Ishikawa (cell line): ENCODE results near the gene PRR15L.

Source experiments
- CEBPB ChIP-seq: IDR thresholded peaks from 2 replicates; pipeline ENCODE4 v1.6.1; 2012
- CREB1 ChIP-seq: IDR thresholded peaks from 2 replicates; pipeline ENCODE4 v1.6.1; 2012; ENCODE audit warnings: low read depth
- EGR1 ChIP-seq: IDR thresholded peaks from 2 replicates; pipeline ENCODE4 v1.6.1; 2012
- EP300 ChIP-seq: IDR thresholded peaks from 2 replicates; pipeline ENCODE4 v1.6.1; 2012; ENCODE audit warnings: borderline replicate concordance
- FOXM1 ChIP-seq: IDR thresholded peaks from 2 replicates; pipeline ENCODE4 v1.6.1; 2012; ENCODE audit warnings: low read depth, borderline replicate concordance
- MAX ChIP-seq: IDR thresholded peaks from 2 replicates; pipeline ENCODE4 v1.6.1; 2012
- NFIC ChIP-seq: IDR thresholded peaks from 2 replicates; pipeline ENCODE4 v1.6.1; 2012
- RAD21 ChIP-seq: IDR thresholded peaks from 2 replicates; pipeline ENCODE4 v1.6.1; 2012; ENCODE audit warnings: low read depth
- REST ChIP-seq: IDR thresholded peaks from 2 replicates; pipeline ENCODE4 v1.6.1; 2012; ENCODE audit warnings: low read depth, mild to moderate bottlenecking
- TAF1 ChIP-seq: IDR thresholded peaks from 2 replicates; pipeline ENCODE4 v1.6.1; 2012; ENCODE audit warnings: low read depth, mild to moderate bottlenecking
- TCF12 ChIP-seq: IDR thresholded peaks from 2 replicates; pipeline ENCODE4 v1.6.1; 2012; ENCODE audit warnings: low read depth
- TEAD4 ChIP-seq: IDR thresholded peaks from 2 replicates; pipeline ENCODE4 v1.6.1; 2012
- USF1 ChIP-seq: IDR thresholded peaks from 2 replicates; pipeline ENCODE4 v1.6.1; 2012
- YY1 ChIP-seq: IDR thresholded peaks from 2 replicates; pipeline ENCODE4 v1.6.1; 2012; ENCODE audit warnings: low read depth
- ZBTB7A ChIP-seq: IDR thresholded peaks from 2 replicates; pipeline ENCODE4 v1.6.1; 2012; ENCODE audit warnings: low read depth

The PRR15L gene

GRCh38 chr17:47941246-47942095 lies 16.2 kb downstream of the PRR15L start, which contains the start of gene PNPO:
TSS of gene PNPO (plus strand) at chr17:47941571. CDS start at chr17:47941676, 105 bp downstream.
- TF ChIP-seq CEBPB (no peak), ZBTB7A (peak; percentile 85), MAX (peak; percentile 100), YY1 (no peak; the same call in none of the 2 replicates), TEAD4 (0 out of 2 replicates have a peak, but pooled peaks have one; percentile 3), NFIC (no peak), RAD21 (no peak), USF1 (peak; percentile 95), EGR1 (no peak), EP300 (no peak; the same call in 1 of the 2 replicates), REST (no peak), TCF12 (0 out of 2 replicates have a peak, but pooled peaks have one; percentile 12), TAF1 (peak; percentile 79), FOXM1 (no peak), CREB1 (no peak)

GRCh38 chr17:47937941-47938340 lies 19.7 kb downstream of the PRR15L start:
- TF ChIP-seq USF1 (no peak), CREB1 (no peak), YY1 (no peak), EP300 (no peak), TEAD4 (no peak), CEBPB (no peak), FOXM1 (no peak), TAF1 (no peak), REST (no peak), ZBTB7A (no peak), NFIC (no peak)

- peak; percentile 33; the same call in 1 of the 2 replicates for TF ChIP-seq NFIC
- no peak for TF ChIP-seq YY1
- no peak for TF ChIP-seq TCF12
These were observed 21.7 kb downstream of the PRR15L start for GRCh38 chr17:47935961-47936360.

- no peak for TF ChIP-seq TCF12
- TF ChIP-seq YY1: no peak
- TF ChIP-seq ZBTB7A: no peak
- no peak for TF ChIP-seq FOXM1
- no peak for TF ChIP-seq TEAD4
- TF ChIP-seq NFIC: no peak
- no peak for TF ChIP-seq EGR1
- no peak for TF ChIP-seq MAX
- TF ChIP-seq REST: no peak
- no peak for TF ChIP-seq CEBPB
- no peak for TF ChIP-seq EP300
- no peak for TF ChIP-seq USF1
- no peak for TF ChIP-seq RAD21
These were observed 22.8 kb downstream of the PRR15L start for GRCh38 chr17:47934856-47935255.
